Activated T-helper 1 cell treated with anti-CD3 and anti-CD28 coated beads, Interleukin-12 subunit alpha, Interleukin-12 subunit beta, Interleukin-2, Interleukin-4 antibody, amounts not matched to agents 30 ng/mL and 10 ng/mL and 1 ng/mL, durations not matched to agents 14 hours and 24 hours and 36 hours (primary cell): ENCODE data around the gene PITPNC1. TPM values are rescaled to one million over a fixed set of nuclear protein-coding genes. Genes with fewer than 3 reads are reported as not detected.
A peak's percentile ranks its signal among the peaks of the same experiment; 100 is the strongest.
"Not testable (repeated sequence)": the region's sequence is repeated elsewhere in the genome, so short reads cannot be mapped to it uniquely, and the experiment has no call there.

Experiments used
- DNase-seq: peaks from one replicate; pipeline ENCODE4 v3.0.0; 2021; ENCODE audit warnings: low spot score
- H3K27ac Mint-ChIP-seq: one replicate; pipeline ENCODE4 v1.8.0; 2021; ENCODE audit warnings: mild to moderate bottlenecking, mixed read lengths
- H3K27me3 Mint-ChIP-seq: one replicate; pipeline ENCODE4 v1.8.0; 2022; ENCODE audit warnings: mild to moderate bottlenecking, moderate library complexity, mixed read lengths; ENCODE audit not compliant: insufficient read depth
- H3K36me3 Mint-ChIP-seq: one replicate; pipeline ENCODE4 v1.8.0; 2021; ENCODE audit warnings: low read depth, mixed read lengths
- H3K4me1 Mint-ChIP-seq: one replicate; pipeline ENCODE4 v1.8.0; 2021; ENCODE audit warnings: low read depth, mixed read lengths
- H3K4me3 Mint-ChIP-seq: one replicate; pipeline ENCODE4 v1.8.0; 2021; ENCODE audit warnings: mild to moderate bottlenecking, moderate library complexity, mixed read lengths
- H3K9me3 Mint-ChIP-seq: one replicate; pipeline ENCODE4 v1.8.0; 2021; ENCODE audit warnings: mixed read lengths
- intact Hi-C: fragments of 100-400 bp; cut with micrococcal nuclease; formaldehyde crosslinking; loops from one replicate; pipeline ENCODE4 v1.15.1; 2024
- total RNA-seq: library from RNA; stranded (reverse); gene quantifications from 2 replicates; pipeline ENCODE4 v1.2.3, GENCODE V29; 2022

The PITPNC1 gene
- total RNA-seq, 1 donor from 2014 or later, result 17.7 TPM

- H3K9me3 Mint-ChIP-seq, H3K27ac Mint-ChIP-seq, intact Hi-C loops, H3K27me3 Mint-ChIP-seq, DNase-seq, H3K4me3 Mint-ChIP-seq, H3K36me3 Mint-ChIP-seq: not testable (repeated sequence)
- peaks cover 52% of the 10 kb centered on the region for H3K4me1 Mint-ChIP-seq
Observed at GRCh38 chr17:67480959-67481358, 103.9 kb downstream of the PITPNC1 start.

GRCh38 chr17:67481808-67482207, 104.7 kb downstream of the PITPNC1 start:
- Mint-ChIP-seq H3K9me3 (no peaks in the 10 kb centered on the region), H3K4me1 (peaks cover 57% of the 10 kb centered on the region), H3K4me3 (no peak overlapping the region), H3K27me3 (no peaks in the 10 kb centered on the region), H3K36me3 (peaks cover 12% of the 10 kb centered on the region), H3K27ac (peak overlapping the region; percentile 70)
- intact Hi-C loops, result no loop called here
- DNase-seq, result no peak

- H3K4me3 Mint-ChIP-seq, result no peak overlapping the region
- intact Hi-C loops, result no loop called here
- H3K27me3 Mint-ChIP-seq, result no peaks in the 10 kb centered on the region
- H3K27ac Mint-ChIP-seq, result no peak overlapping the region
- no peak for DNase-seq
- no peaks in the 10 kb centered on the region for H3K9me3 Mint-ChIP-seq
- H3K4me1 Mint-ChIP-seq, result peaks cover 58% of the 10 kb centered on the region
- H3K36me3 Mint-ChIP-seq, result peaks cover 16% of the 10 kb centered on the region
Observed at GRCh38 chr17:67482764-67483163, 105.7 kb downstream of the PITPNC1 start.

DNA sequence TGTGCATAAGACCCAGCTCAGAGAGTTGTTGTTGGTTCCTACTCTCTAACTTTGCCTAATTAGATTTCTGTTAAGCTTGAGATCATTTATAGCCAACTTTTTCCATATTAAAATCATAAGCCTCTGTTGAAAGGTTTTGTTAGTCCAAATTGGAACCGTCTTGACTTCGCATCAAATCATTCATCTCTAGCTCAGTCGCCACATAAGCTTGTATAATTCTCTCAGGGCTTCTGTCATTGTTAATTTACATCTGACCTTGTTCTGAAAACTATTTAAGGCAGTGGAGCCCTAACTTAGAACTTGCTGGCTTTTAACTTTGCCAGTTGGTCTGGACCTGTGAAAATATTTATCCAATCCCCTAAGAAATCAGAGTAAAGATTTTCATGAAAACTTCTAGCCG, 107.2 kb downstream of the PITPNC1 start:
- H3K36me3 Mint-ChIP-seq, result peaks cover 17% of the 10 kb centered on the region
- H3K9me3 Mint-ChIP-seq, result no peaks in the 10 kb centered on the region
- DNase-seq, result no peak
- no peak overlapping the region for H3K27ac Mint-ChIP-seq
- no peak overlapping the region for H3K4me3 Mint-ChIP-seq
- intact Hi-C loops, result no loop called here
- peaks cover 43% of the 10 kb centered on the region for H3K4me1 Mint-ChIP-seq
- H3K27me3 Mint-ChIP-seq, result no peaks in the 10 kb centered on the region

DNA sequence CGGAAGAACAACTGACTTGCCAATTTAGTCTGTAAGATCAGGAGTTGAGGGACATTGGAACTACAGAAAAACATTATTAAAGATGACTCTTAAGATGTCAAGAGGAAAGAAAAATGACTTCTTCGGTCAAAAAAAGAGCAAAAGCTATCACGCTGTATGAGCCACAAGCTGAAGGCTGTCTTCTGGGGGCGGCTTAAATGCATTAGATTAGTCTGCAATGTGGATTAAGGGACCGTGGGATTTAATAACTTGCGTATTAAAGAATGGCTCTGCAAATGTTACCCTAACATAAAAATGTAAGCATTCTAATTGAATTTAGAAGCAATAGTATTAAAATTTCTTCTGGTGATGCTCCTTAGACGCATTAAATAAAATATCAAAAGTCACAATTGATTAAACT, 108.6 kb downstream of the PITPNC1 start:
- Mint-ChIP-seq H3K36me3 (peaks cover 20% of the 10 kb centered on the region), H3K4me3 (no peak overlapping the region), H3K4me1 (peaks cover 30% of the 10 kb centered on the region), H3K9me3 (no peaks in the 10 kb centered on the region), H3K27me3 (no peaks in the 10 kb centered on the region), H3K27ac (no peak overlapping the region)
- intact Hi-C loops, result no loop called here
- no peak for DNase-seq

- Mint-ChIP-seq H3K36me3 (peaks cover 17% of the 10 kb centered on the region), H3K4me1 (peaks cover 23% of the 10 kb centered on the region), H3K27me3 (no peaks in the 10 kb centered on the region), H3K9me3 (no peaks in the 10 kb centered on the region), H3K27ac (no peak overlapping the region), H3K4me3 (no peak overlapping the region)
- intact Hi-C loops, result no loop called here
- no peak for DNase-seq
Observed at GRCh38 chr17:67487506-67487905, 110.4 kb downstream of the PITPNC1 start.

DNA sequence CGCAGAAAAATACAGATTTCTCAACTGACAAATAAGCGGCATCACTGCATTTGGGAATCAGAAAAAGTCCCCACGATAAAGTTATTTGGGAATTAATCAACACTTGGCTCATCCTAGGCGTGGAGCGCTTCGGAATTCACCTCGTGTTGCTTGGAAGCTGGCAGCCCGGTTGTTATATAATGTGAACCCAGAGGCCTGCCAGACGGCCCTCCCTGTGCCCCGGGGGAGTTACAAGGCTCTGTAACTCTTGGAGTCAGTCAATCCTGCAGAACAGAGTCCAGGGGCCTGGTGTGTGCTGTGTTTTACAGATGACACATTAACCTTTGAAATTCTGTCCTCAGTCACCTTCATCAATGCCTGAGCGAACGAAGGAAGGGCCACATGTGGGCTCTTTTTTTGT, 111.1 kb downstream of the PITPNC1 start:
- Mint-ChIP-seq H3K27ac (no peak overlapping the region), H3K9me3 (no peaks in the 10 kb centered on the region), H3K36me3 (peaks cover 15% of the 10 kb centered on the region), H3K4me1 (peaks cover 18% of the 10 kb centered on the region), H3K4me3 (no peak overlapping the region), H3K27me3 (no peaks in the 10 kb centered on the region)
- intact Hi-C loops, result no loop called here
- no peak for DNase-seq

DNA sequence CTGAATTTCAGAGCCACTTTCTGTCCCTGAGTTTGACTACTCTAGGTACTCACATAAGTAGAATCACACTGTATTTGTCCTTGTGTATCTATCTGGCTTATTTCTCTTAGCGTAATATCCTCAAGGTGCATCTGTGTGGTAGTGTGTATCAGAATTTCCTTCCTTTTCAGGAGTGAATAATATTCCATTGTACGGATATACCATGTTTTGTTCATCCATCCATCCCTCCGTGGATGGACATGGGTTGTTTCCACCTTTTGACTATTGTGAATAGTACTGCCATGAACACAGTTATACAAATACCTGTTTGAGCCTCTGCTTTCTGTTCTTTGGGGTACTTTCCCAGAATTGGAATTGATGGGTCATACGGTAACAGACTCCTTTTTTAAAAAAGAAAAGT, 111.7 kb downstream of the PITPNC1 start:
- H3K36me3 Mint-ChIP-seq, result peaks cover 15% of the 10 kb centered on the region
- no peak overlapping the region for H3K27ac Mint-ChIP-seq
- DNase-seq, result no peak
- intact Hi-C loops, result no loop called here
- H3K4me1 Mint-ChIP-seq, result peaks cover 18% of the 10 kb centered on the region
- H3K27me3 Mint-ChIP-seq, result no peaks in the 10 kb centered on the region
- H3K4me3 Mint-ChIP-seq, result no peak overlapping the region
- no peaks in the 10 kb centered on the region for H3K9me3 Mint-ChIP-seq

DNA sequence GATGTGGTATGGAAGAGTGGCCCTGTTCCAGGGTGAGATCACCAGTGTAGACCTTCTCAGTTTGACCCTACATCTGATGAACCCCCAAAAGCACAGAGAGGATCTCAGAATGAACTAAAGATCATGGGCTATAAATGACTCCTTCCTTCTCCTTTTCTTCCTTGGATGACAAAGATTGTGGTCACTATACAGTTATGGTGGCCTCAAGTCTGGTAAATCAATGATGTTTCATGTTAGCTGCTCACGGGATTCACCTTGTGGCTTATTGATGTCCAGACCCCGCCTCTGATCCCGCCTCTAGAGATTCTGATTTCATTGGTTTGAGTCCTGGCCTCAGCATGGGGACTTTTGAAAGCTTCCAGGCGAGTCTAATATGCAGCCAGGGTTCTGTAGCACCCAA, 112.2 kb downstream of the PITPNC1 start:
- Mint-ChIP-seq H3K27me3 (no peaks in the 10 kb centered on the region), H3K4me3 (no peak overlapping the region), H3K27ac (no peak overlapping the region), H3K4me1 (peaks cover 18% of the 10 kb centered on the region), H3K36me3 (peaks cover 15% of the 10 kb centered on the region), H3K9me3 (no peaks in the 10 kb centered on the region)
- intact Hi-C loops, result no loop called here
- DNase-seq, result no peak

GRCh38 chr17:67490471-67490870, 113.4 kb downstream of the PITPNC1 start:
- DNase-seq, result no peak
- Mint-ChIP-seq H3K36me3 (peaks cover 15% of the 10 kb centered on the region), H3K9me3 (no peaks in the 10 kb centered on the region), H3K4me3 (no peak overlapping the region), H3K4me1 (peaks cover 18% of the 10 kb centered on the region), H3K27me3 (no peaks in the 10 kb centered on the region), H3K27ac (no peak overlapping the region)
- intact Hi-C loops, result no loop called here

DNA sequence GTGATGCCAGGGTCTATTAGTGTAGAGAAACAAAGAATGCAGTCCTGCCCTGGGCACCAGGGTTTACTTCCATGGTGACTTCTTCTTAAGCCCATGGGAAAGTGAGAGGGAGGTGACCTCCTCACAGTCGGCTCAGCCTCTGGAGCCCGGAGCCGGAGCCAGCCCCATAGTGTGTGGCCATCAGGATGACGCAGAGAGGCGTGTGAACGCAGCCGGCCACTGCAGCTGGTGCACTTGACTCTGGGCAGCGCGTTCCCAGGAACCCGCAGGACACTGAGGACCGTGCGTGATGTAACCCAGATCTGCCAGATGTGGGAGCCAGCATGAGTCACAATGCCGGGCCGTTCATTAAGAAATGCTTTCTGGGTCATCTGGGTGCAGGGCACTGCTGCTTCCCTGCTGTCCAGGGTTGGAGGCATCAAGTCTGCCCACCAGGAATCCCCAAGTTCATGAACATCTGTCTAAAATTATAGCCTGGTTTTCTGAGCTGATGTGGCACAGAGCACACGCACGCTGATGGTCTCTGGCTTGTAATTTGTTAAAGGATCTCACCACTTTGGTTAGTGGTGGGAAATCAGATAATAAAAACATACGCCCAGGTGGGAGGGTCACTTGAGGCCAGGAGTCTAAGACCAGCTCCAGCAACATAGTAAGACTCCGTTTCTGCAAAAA, 114.1 kb downstream of the PITPNC1 start:
- Mint-ChIP-seq H3K4me1 (peaks cover 17% of the 10 kb centered on the region), H3K36me3 (peaks cover 15% of the 10 kb centered on the region), H3K27ac (no peak overlapping the region), H3K9me3 (peaks cover 3% of the 10 kb centered on the region), H3K4me3 (no peak overlapping the region), H3K27me3 (no peaks in the 10 kb centered on the region)
- DNase-seq, result no peak
- intact Hi-C loops, result no loop called here

- no peak for DNase-seq
- Mint-ChIP-seq H3K36me3 (peaks cover 11% of the 10 kb centered on the region), H3K4me1 (peaks cover 12% of the 10 kb centered on the region), H3K9me3 (peaks cover 5% of the 10 kb centered on the region), H3K27me3 (no peaks in the 10 kb centered on the region), H3K4me3 (no peak overlapping the region), H3K27ac (no peak overlapping the region)
- intact Hi-C loops, result no loop called here
Observed at GRCh38 chr17:67491681-67492024, 114.6 kb downstream of the PITPNC1 start.

- no peaks in the 10 kb centered on the region for H3K27me3 Mint-ChIP-seq
- peaks cover 9% of the 10 kb centered on the region for H3K4me1 Mint-ChIP-seq
- no peak for DNase-seq
- intact Hi-C loops, result no loop called here
- H3K4me3 Mint-ChIP-seq, result no peak overlapping the region
- H3K9me3 Mint-ChIP-seq, result peaks cover 5% of the 10 kb centered on the region
- peaks cover 11% of the 10 kb centered on the region for H3K36me3 Mint-ChIP-seq
- no peak overlapping the region for H3K27ac Mint-ChIP-seq
Observed at GRCh38 chr17:67492251-67492740, 115.2 kb downstream of the PITPNC1 start.
